Adrenal gland (tissue), 5 donors: ENCODE results near the gene EPN3.

Source experiments
- POLR2A ChIP-seq, 2 donors: fragments of 450-650 bp; IDR thresholded peaks; one replicate each; pipeline ENCODE4 v1.6.1; 2017; ENCODE audit warnings: antibody characterized with exemption in 2 of 2, mild to moderate bottlenecking in 2 of 2, moderate library complexity in 1 of 2
- TF ChIP-seq, protein P1 (sequence below), 6 experiments: fragments of 450-650 bp in 4 of 6; fragments of 200-600 bp in 2 of 6; sonication (generic) in 1 of 6; IDR thresholded peaks; 1 replicate in 5 of 6; 2 replicates in 1 of 6; pipeline versions ENCODE4 v1.5.1 to v1.8.0; 2016 to 2021; ENCODE audit warnings: antibody characterized with exemption in 6 of 6, mild to moderate bottlenecking in 2 of 6, moderate library complexity in 1 of 6
- donor health status: DM: no; HTN: no; CAD: no.

DNA sequence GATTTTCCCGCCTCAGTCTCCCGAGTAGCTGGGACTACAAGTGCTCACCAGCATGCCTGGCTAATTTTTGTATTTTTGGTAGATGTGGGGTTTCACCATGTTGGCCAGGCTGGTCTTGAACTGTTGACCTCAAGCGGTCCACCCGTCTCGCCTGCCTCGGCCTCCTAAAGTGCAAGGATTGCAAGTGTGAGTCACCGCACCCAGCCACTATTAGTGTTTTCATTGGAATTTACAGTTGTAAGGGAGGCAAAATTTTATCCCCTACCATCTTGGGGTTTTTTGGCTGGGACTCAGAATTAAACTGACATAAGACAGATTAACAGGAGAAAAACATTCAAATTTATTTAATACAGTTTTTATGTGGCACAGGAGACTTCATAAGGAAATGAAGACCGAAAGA lies 36.6 kb upstream of the EPN3 start:
- TF ChIP-seq, protein P1, sequence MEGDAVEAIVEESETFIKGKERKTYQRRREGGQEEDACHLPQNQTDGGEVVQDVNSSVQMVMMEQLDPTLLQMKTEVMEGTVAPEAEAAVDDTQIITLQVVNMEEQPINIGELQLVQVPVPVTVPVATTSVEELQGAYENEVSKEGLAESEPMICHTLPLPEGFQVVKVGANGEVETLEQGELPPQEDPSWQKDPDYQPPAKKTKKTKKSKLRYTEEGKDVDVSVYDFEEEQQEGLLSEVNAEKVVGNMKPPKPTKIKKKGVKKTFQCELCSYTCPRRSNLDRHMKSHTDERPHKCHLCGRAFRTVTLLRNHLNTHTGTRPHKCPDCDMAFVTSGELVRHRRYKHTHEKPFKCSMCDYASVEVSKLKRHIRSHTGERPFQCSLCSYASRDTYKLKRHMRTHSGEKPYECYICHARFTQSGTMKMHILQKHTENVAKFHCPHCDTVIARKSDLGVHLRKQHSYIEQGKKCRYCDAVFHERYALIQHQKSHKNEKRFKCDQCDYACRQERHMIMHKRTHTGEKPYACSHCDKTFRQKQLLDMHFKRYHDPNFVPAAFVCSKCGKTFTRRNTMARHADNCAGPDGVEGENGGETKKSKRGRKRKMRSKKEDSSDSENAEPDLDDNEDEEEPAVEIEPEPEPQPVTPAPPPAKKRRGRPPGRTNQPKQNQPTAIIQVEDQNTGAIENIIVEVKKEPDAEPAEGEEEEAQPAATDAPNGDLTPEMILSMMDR (IDR thresholded peaks at IDR 0.05) = no peak
- TF ChIP-seq POLR2A (IDR thresholded peaks at IDR 0.05) = no peak
